PC-9 (cell line): ENCODE results near the gene POLD3. TPM values are rescaled to one million over a fixed set of nuclear protein-coding genes. Genes with fewer than 3 reads are reported as not detected.

ENCODE experiments used
- BruUV-seq: library from RNA; stranded (reverse); fragments of 400-500 nt; replicated peaks from 2 replicates; lab custom pipeline; 2021; lab: Mats Ljungman, UMichigan
- CTCF ChIA-PET: fragments of 300-600 bp; sonication (Branson Sonifier 250); formaldehyde crosslinking; loops from one replicate; lab custom pipeline; 2022; ENCODE audit warnings: antibody characterized with exemption; lab: Charles Lee
- POLR2A ChIA-PET: fragments of 300-600 bp; sonication (Branson Sonifier 250); formaldehyde crosslinking; loops from one replicate; lab custom pipeline; 2022; ENCODE audit warnings: antibody characterized with exemption; ENCODE audit not compliant: unreplicated experiment; lab: Charles Lee
- DNase-seq, 2 experiments: peaks; one replicate each; pipeline versions ENCODE4 v3.0.0 to v3.0.0-alpha.2; 2015 to 2022; ENCODE audit warnings: mixed read lengths in 1 of 2
- H2AFZ ChIP-seq: fragments of 200-600 bp; sonication (generic); 2 replicates; pipeline ENCODE4 v1.8.1; 2017; ENCODE audit warnings: antibody characterized with exemption
- H3F3A ChIP-seq: fragments of 200-600 bp; sonication (generic); 2 replicates; pipeline ENCODE4 v1.8.1; 2017; ENCODE audit warnings: antibody characterized with exemption, mild to moderate bottlenecking, low read depth; ENCODE audit not compliant: insufficient read depth
- H3K27ac ChIP-seq: fragments of 200-600 bp; sonication (generic); 2 replicates; pipeline ENCODE4 v1.6.1; 2016; ENCODE audit warnings: mixed run types
- H3K27me3 ChIP-seq: fragments of 200-600 bp; sonication (generic); 2 replicates; pipeline ENCODE4 v1.6.1; 2016; ENCODE audit warnings: low read depth, mixed run types; ENCODE audit not compliant: insufficient read depth
- H3K36me3 ChIP-seq: fragments of 200-600 bp; sonication (generic); 2 replicates; pipeline ENCODE4 v1.6.1; 2016; ENCODE audit warnings: low read depth, mixed run types
- H3K4me1 ChIP-seq: fragments of 200-600 bp; sonication (generic); replicated peaks from 2 replicates; pipeline ENCODE4 v1.6.1; 2016; ENCODE audit warnings: mixed run types; ENCODE audit not compliant: insufficient read depth
- H3K4me2 ChIP-seq: fragments of 200-600 bp; sonication (generic); 2 replicates; pipeline ENCODE4 v1.6.1; 2017; ENCODE audit warnings: mixed run types
- H3K4me3 ChIP-seq: fragments of 200-600 bp; sonication (generic); 2 replicates; pipeline ENCODE4 v1.6.1; 2016; ENCODE audit warnings: mixed run types
- H3K79me2 ChIP-seq: fragments of 200-600 bp; sonication (generic); 2 replicates; pipeline ENCODE4 v1.6.1; 2017; ENCODE audit warnings: low read depth, mixed run types
- H3K9me2 ChIP-seq: fragments of 200-600 bp; sonication (generic); 2 replicates; pipeline ENCODE4 v1.8.1; 2017; ENCODE audit warnings: mild to moderate bottlenecking; ENCODE audit not compliant: insufficient read depth
- H3K9me3 ChIP-seq: fragments of 200-600 bp; sonication (generic); 2 replicates; pipeline ENCODE4 v1.8.1; 2016; ENCODE audit warnings: low read depth; ENCODE audit not compliant: insufficient read depth
- H4K20me1 ChIP-seq: fragments of 200-600 bp; sonication (generic); 2 replicates; pipeline ENCODE4 v1.8.1; 2017; ENCODE audit not compliant: insufficient read depth
- EZH2 ChIP-seq: fragments of 200-600 bp; sonication (generic); IDR thresholded peaks from 2 replicates; pipeline ENCODE4 v1.8.0; 2017; ENCODE audit warnings: antibody characterized with exemption, low read depth
- intact Hi-C: fragments of 100-400 bp; cut with micrococcal nuclease; formaldehyde crosslinking; loops from one replicate; pipeline ENCODE4 v1.10.0; 2022; ENCODE audit not compliant: unreplicated experiment
- total RNA-seq: library from RNA; stranded (reverse); gene quantifications from 2 replicates; pipeline ENCODE4 v1.2.3, GENCODE V29; 2021
- TF ChIP-seq, protein P1 (sequence below): fragments of 200-600 bp; sonication (generic); conservative IDR thresholded peaks from 2 replicates; pipeline ENCODE4 v1.6.1; 2017; ENCODE audit warnings: mixed run types, antibody characterized with exemption, mild to moderate bottlenecking, moderate library complexity

Gene POLD3
- total RNA-seq, 1 experiment from 2014 or later: 44.1 TPM

DNA sequence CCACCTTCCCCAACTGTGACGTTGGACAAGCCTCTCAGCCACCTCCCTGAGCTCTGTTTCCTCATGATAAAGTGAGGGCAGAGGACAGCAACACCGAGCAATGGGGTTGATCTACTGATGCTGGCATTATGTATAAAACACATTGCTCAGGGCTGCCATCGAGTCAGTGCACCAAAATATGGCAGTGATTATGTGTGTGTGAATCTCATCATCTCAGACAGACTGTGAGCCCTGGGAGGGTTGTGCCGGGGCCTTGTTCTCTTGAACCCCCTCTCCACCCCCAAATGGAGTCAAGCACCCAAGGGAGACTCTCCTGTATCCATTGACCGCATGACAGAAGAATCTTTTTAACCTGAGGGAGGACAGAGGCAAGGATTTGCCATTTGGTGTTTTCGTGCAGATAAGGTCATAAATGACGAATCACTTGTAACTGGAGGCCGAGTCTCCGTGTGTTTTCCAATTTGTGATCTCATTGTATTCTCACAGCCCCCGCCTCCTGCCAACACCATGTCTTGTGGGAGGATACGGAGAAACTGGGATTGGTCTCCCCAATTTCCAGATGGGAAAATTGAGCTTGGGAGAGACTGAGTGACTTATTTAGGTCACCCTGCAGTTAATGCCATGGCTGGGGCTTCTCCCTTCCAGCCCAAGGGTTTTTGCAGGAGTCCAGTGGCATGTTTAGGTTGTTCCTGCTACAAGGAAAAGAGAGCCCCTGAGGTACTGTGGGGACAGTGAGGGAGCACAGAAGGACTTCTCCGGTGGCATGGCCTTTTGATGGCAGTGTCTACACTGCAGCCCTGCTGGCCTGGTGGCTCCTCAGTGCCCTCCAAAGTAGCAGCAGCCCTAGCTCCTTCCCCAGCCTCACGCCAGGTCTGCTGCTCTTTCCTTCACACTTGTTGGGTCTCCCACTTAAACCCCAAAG, 86.5 kb downstream of the POLD3 start:
- H3K4me2 ChIP-seq: no peak overlapping the region
- peaks cover 4% of the 10 kb centered on the region for H3F3A ChIP-seq
- H3K27me3 ChIP-seq: no peaks in the 10 kb centered on the region
- POLR2A ChIA-PET: no interaction called here
- no peaks in the 10 kb centered on the region for H4K20me1 ChIP-seq
- CTCF ChIA-PET: no interaction called here
- no peaks in the 10 kb centered on the region for H3K9me3 ChIP-seq
- BruUV-seq: no TSS peak
- H3K9me2 ChIP-seq: no peaks in the 10 kb centered on the region
- H3K36me3 ChIP-seq: no peaks in the 10 kb centered on the region
- H2AFZ ChIP-seq: no peak overlapping the region
- intact Hi-C loops: no loop called here
- H3K27ac ChIP-seq: no peak overlapping the region
- TF ChIP-seq, protein P1, sequence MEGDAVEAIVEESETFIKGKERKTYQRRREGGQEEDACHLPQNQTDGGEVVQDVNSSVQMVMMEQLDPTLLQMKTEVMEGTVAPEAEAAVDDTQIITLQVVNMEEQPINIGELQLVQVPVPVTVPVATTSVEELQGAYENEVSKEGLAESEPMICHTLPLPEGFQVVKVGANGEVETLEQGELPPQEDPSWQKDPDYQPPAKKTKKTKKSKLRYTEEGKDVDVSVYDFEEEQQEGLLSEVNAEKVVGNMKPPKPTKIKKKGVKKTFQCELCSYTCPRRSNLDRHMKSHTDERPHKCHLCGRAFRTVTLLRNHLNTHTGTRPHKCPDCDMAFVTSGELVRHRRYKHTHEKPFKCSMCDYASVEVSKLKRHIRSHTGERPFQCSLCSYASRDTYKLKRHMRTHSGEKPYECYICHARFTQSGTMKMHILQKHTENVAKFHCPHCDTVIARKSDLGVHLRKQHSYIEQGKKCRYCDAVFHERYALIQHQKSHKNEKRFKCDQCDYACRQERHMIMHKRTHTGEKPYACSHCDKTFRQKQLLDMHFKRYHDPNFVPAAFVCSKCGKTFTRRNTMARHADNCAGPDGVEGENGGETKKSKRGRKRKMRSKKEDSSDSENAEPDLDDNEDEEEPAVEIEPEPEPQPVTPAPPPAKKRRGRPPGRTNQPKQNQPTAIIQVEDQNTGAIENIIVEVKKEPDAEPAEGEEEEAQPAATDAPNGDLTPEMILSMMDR: no peak
- no peak for TF ChIP-seq EZH2
- H3K79me2 ChIP-seq: no peaks in the 10 kb centered on the region
- DNase-seq: no peak
- peaks cover 3% of the 10 kb centered on the region for H3K4me1 ChIP-seq
- no peak overlapping the region for H3K4me3 ChIP-seq

DNA sequence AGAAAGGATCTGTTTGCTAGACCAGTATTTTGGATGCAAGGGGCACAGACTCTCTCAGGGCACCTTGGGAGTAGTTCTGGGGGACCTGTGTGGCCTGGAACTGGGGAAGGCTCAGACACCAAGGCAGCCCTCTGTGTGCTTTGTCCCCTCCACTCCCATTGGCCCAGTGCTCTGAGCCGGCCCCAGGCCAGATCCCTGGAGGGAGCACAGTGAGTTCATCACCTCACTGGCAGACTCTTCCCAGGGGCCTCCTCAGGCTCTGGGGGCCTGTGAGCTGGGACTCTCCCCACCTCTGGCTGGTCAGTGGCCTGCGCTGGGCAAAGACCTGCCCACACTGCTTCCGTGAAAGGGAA, 87.1 kb downstream of the POLD3 start:
- H3F3A ChIP-seq: no peaks in the 10 kb centered on the region
- H3K4me3 ChIP-seq: no peak overlapping the region
- no peak overlapping the region for H3K4me2 ChIP-seq
- H3K9me2 ChIP-seq: no peaks in the 10 kb centered on the region
- no peak for TF ChIP-seq EZH2
- TF ChIP-seq, protein P1: no peak
- DNase-seq: no peak
- no peak overlapping the region for H3K27ac ChIP-seq
- H3K36me3 ChIP-seq: no peaks in the 10 kb centered on the region
- H3K9me3 ChIP-seq: no peaks in the 10 kb centered on the region
- no peaks in the 10 kb centered on the region for H3K4me1 ChIP-seq
- H2AFZ ChIP-seq: no peak overlapping the region
- H3K79me2 ChIP-seq: no peaks in the 10 kb centered on the region
- ChIA-PET CTCF (no interaction called here), POLR2A (no interaction called here)
- no TSS peak for BruUV-seq
- H4K20me1 ChIP-seq: no peaks in the 10 kb centered on the region
- intact Hi-C loops: no loop called here
- H3K27me3 ChIP-seq: no peaks in the 10 kb centered on the region

DNA sequence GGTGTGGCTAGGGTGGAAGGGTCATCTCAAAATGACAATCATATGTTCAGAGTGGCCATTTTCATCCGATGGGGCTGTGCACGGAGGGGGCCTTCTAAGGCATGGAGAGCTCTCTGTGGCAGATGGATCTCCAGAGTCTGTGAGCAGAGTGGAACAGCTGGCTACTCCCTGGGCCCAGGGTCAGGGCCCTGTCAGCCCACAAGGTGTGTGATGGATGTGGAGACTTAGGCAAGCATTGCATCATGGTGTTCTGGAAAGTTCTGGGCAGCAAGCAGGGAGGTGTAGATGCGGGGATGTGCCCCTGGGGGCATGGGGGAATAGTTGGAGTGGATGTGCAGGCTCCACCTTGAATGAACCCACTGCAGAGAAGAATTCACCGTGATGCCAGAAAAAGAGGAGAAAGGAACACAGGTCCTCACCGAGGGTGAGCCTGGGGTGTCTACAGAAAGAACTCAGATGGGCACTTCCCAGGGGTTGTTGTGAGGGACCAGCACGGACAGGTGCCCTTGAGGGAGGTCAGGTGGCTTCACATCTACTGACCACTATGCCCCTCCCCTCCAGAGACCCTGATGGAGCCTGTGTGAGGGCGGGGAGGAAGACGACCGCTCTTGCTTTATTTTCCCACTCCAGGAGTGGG, 87.8 kb downstream of the POLD3 start:
- Histone ChIP-seq H3K9me2 (no peaks in the 10 kb centered on the region), H3K27ac (no peak overlapping the region), H3K4me2 (no peak overlapping the region), H3K79me2 (no peaks in the 10 kb centered on the region), H3K27me3 (no peaks in the 10 kb centered on the region), H3K36me3 (no peaks in the 10 kb centered on the region), H4K20me1 (no peaks in the 10 kb centered on the region), H3K9me3 (no peaks in the 10 kb centered on the region), H3K4me1 (no peaks in the 10 kb centered on the region), H3K4me3 (no peak overlapping the region), H3F3A (no peaks in the 10 kb centered on the region), H2AFZ (no peak overlapping the region)
- POLR2A ChIA-PET: no interaction called here
- intact Hi-C loops: no loop called here
- BruUV-seq: no TSS peak
- no peak for TF ChIP-seq EZH2
- TF ChIP-seq, protein P1: no peak
- no peak for DNase-seq
- CTCF ChIA-PET: no interaction called here
